Endothelial cell of umbilical vein (primary cell): Measurements from ENCODE around the gene SYTL5. TPM values are rescaled to one million over a fixed set of nuclear protein-coding genes. Genes with fewer than 3 reads are reported as not detected.

ENCODE experiments used
- BruUV-seq: library from RNA; stranded (reverse); fragments of 400-500 nt; replicated peaks from 2 replicates; lab custom pipeline; 2021; lab: Mats Ljungman, UMichigan
- CTCF ChIA-PET: fragments of 300-600, 350-600 bp; sonication (Branson Sonifier 250); formaldehyde crosslinking; loops from one replicate; lab custom pipeline; 2021; ENCODE audit warnings: antibody characterized with exemption, inconsistent platforms; lab: Charles Lee
- POLR2A ChIA-PET: fragments of 300-600, 350-600 bp; sonication (Branson Sonifier 250); formaldehyde crosslinking; loops from one replicate; lab custom pipeline; 2021; ENCODE audit warnings: antibody characterized with exemption, inconsistent platforms; lab: Charles Lee
- DNase-seq: peaks from one replicate; pipeline ENCODE4 v3.0.0-alpha.2; 2011; ENCODE audit warnings: low read depth, low spot score
- FAIRE-seq: peaks from 2 replicates; lab custom pipeline; 2011; peaks lifted over from hg19 to GRCh38; lab: Jason Lieb, UNC
- H2AFZ ChIP-seq: 2 replicates; pipeline ENCODE4 v1.6.0; 2012; ENCODE audit warnings: low read depth, low read length, control low read depth, inconsistent platforms
- H3K27ac ChIP-seq: 2 replicates; pipeline ENCODE4 v1.5.1; 2011; ENCODE audit warnings: low read depth, mild to moderate bottlenecking, control low read depth, low read length, moderate library complexity; ENCODE audit not compliant: insufficient read depth
- H3K27me3 ChIP-seq, 2 experiments: 2 replicates each; pipeline versions ENCODE4 v1.6.0 to v1.6.1; 2011; ENCODE audit warnings: low read length in 2 of 2, mixed read lengths in 1 of 2; ENCODE audit not compliant: control insufficient read depth in 2 of 2, insufficient read depth in 2 of 2
- H3K36me3 ChIP-seq, 2 experiments: 2 replicates in 1 of 2; 3 replicates in 1 of 2; pipeline ENCODE4 v1.5.1; 2011; ENCODE audit warnings: low read length in 2 of 2, mild to moderate bottlenecking in 1 of 2, moderate library complexity in 1 of 2; ENCODE audit not compliant: control insufficient read depth in 2 of 2, insufficient read depth in 2 of 2; ENCODE audit errors: extremely low read depth in 1 of 2
- H3K4me1 ChIP-seq: 3 replicates; pipeline ENCODE4 v1.5.1; 2011; ENCODE audit warnings: mild to moderate bottlenecking, low read length; ENCODE audit not compliant: control insufficient read depth, insufficient read depth; ENCODE audit errors: extremely low read depth
- H3K4me2 ChIP-seq: 2 replicates; pipeline ENCODE4 v1.6.1; 2011; ENCODE audit warnings: low read length, control low read depth, mixed read lengths; ENCODE audit not compliant: insufficient read depth
- H3K4me3 ChIP-seq, 3 experiments: fragments of 200-600 bp in 1 of 3; sonication (generic), shearing (Covaris generic) in 1 of 3; replicated peaks in 1 of 3; 2 replicates each; pipeline ENCODE4 v1.5.1; 2011 to 2016; ENCODE audit warnings: control low read depth in 3 of 3, low read length in 3 of 3, mild to moderate bottlenecking in 2 of 3, inconsistent platforms in 1 of 3, low read depth in 1 of 3, moderate library complexity in 1 of 3; ENCODE audit not compliant: insufficient read depth in 1 of 3
- H3K79me2 ChIP-seq: 2 replicates; pipeline ENCODE4 v1.6.0; 2012; ENCODE audit warnings: low read length, inconsistent platforms; ENCODE audit not compliant: control insufficient read depth, insufficient read depth
- H3K9ac ChIP-seq: replicated peaks from 2 replicates; pipeline ENCODE3; 2011; ENCODE audit warnings: low read length, control low read depth; ENCODE audit not compliant: insufficient read depth; ENCODE audit errors: extremely low read depth
- H3K9me1 ChIP-seq: replicated peaks from 3 replicates; pipeline ENCODE4 v1.6.0; 2011; ENCODE audit warnings: mild to moderate bottlenecking, low read length; ENCODE audit not compliant: control insufficient read depth, insufficient read depth; ENCODE audit errors: extremely low read depth
- H3K9me3 ChIP-seq: replicated peaks from 2 replicates; pipeline ENCODE4 v1.5.1; 2012; ENCODE audit warnings: low read length, inconsistent platforms; ENCODE audit not compliant: control insufficient read depth, insufficient read depth
- H4K20me1 ChIP-seq: replicated peaks from 2 replicates; pipeline ENCODE3; 2011; ENCODE audit warnings: mild to moderate bottlenecking, low read length; ENCODE audit not compliant: control insufficient read depth, insufficient read depth; ENCODE audit errors: extremely low read depth
- CTCF ChIP-seq, 2 donors: IDR thresholded peaks; 1 replicate in 1 of 2; 2 replicates in 1 of 2; pipeline ENCODE4 v1.5.1; 2011; ENCODE audit warnings: low read length in 2 of 2, mild to moderate bottlenecking in 2 of 2, moderate library complexity in 2 of 2, control low read depth in 1 of 2, inconsistent platforms in 1 of 2, low read depth in 1 of 2; ENCODE audit not compliant: insufficient read depth in 1 of 2; ENCODE audit errors: extremely low read depth in 1 of 2
- EZH2 ChIP-seq: IDR thresholded peaks from 2 replicates; pipeline ENCODE4 v1.6.1; 2012; ENCODE audit warnings: borderline replicate concordance, low read depth, mild to moderate bottlenecking, moderate library complexity, low read length, inconsistent platforms; ENCODE audit not compliant: severe bottlenecking
- FOS ChIP-seq: IDR thresholded peaks from 2 replicates; pipeline ENCODE4 v1.6.1; 2011; ENCODE audit warnings: mild to moderate bottlenecking, low read length, moderate library complexity, borderline replicate concordance; ENCODE audit not compliant: insufficient read depth
- GATA2 ChIP-seq: IDR thresholded peaks from 2 replicates; pipeline ENCODE4 v1.7.0; 2011; ENCODE audit warnings: low read depth, mild to moderate bottlenecking, moderate library complexity, mixed read lengths, low read length; ENCODE audit not compliant: insufficient read length, insufficient read depth
- JUN ChIP-seq: IDR thresholded peaks from 2 replicates; pipeline ENCODE4 v1.6.1; 2011; ENCODE audit warnings: borderline replicate concordance, low read depth; ENCODE audit not compliant: insufficient read length, insufficient read depth
- MAX ChIP-seq: IDR thresholded peaks from 2 replicates; pipeline ENCODE4 v1.6.1; 2011; ENCODE audit not compliant: insufficient read depth, insufficient read length
- MYC ChIP-seq: IDR thresholded peaks from one replicate; pipeline ENCODE4 v1.6.1; 2011; ENCODE audit warnings: mild to moderate bottlenecking, low read depth, low read length
- POLR2A ChIP-seq: IDR thresholded peaks from 2 replicates; pipeline ENCODE4 v1.6.1; 2012; ENCODE audit warnings: low read depth, mild to moderate bottlenecking, control low read depth, low read length
- POLR2AphosphoS5 ChIP-seq: IDR thresholded peaks from 2 replicates; pipeline ENCODE4 v1.6.1; 2012; ENCODE audit warnings: low read depth, mild to moderate bottlenecking, control low read depth, low read length, moderate library complexity; ENCODE audit not compliant: insufficient read depth
- dilution Hi-C: fragments of 300-500 bp; cut with MboI; formaldehyde crosslinking; loops from one replicate; pipeline ENCODE4 v1.15.0; 2019; ENCODE audit warnings: low sequenced_read_pairs; ENCODE audit not compliant: extremely low pct_ligation_motif_present
- intact Hi-C: fragments of 100-400 bp; cut with micrococcal nuclease; formaldehyde crosslinking; loops from one replicate; pipeline ENCODE4 v1.10.0; 2022
- polyA plus RNA-seq, 4 experiments: library from polyadenylated mRNA; depleted of rRNA in 3 of 4; stranded (reverse) in 3 of 4; unstranded in 1 of 4; fragments of >200 nt; gene quantifications; 2 replicates each; pipeline versions ENCODE4 v1.2.1 to v1.2.3, GENCODE V29; 2011 to 2012; ENCODE audit warnings: missing spikeins in 1 of 4
- total RNA-seq: library from RNA; stranded (reverse); gene quantifications from 2 replicates; pipeline ENCODE4 v1.2.3, GENCODE V29; 2021

SYTL5 gene
- total and polyA plus RNA-seq, 2 donors (not counting 3 experiments of a cell fraction or from before 2014, with no cell fraction given): 0.01 TPM; not detected in 1

- POLR2A ChIA-PET: no interaction called here
- CTCF ChIA-PET: no interaction called here
- no peak overlapping the region for H3K27ac ChIP-seq
- H3K9me1 ChIP-seq: no peaks in the 10 kb centered on the region
- H3K4me3 ChIP-seq: no peak overlapping the region
- H3K4me1 ChIP-seq: no peaks in the 10 kb centered on the region
- TF ChIP-seq FOS (no peak), MAX (no peak), POLR2A (no peak), GATA2 (no peak), EZH2 (no peak), POLR2AphosphoS5 (no peak), CTCF (IDR thresholded peaks at IDR 0.05; ENCODE audit: extremely low read depth in 1 of 2, insufficient read depth in 1 of 2, low read depth in 1 of 2, low read length in 2 of 2) (no peak), JUN (no peak), MYC (no peak)
- intact Hi-C loops (no loop called here), dilution Hi-C loops (no loop called here)
- no peak for FAIRE-seq
- H4K20me1 ChIP-seq: no peaks in the 10 kb centered on the region
- H3K79me2 ChIP-seq: no peaks in the 10 kb centered on the region
- BruUV-seq: no TSS peak
- no peaks in the 10 kb centered on the region for H3K9me3 ChIP-seq
- no peak overlapping the region for H3K4me2 ChIP-seq
- no peaks in the 10 kb centered on the region for H3K36me3 ChIP-seq
- H3K9ac ChIP-seq: no peak overlapping the region
- no peak for DNase-seq
- no peaks in the 10 kb centered on the region for H3K27me3 ChIP-seq
- H2AFZ ChIP-seq: no peak overlapping the region
These were observed 425 bp downstream of the SYTL5 start for GRCh38 chrX:38006778-38007177.
